GM19351 (cell line): ENCODE data around the gene RNF220.

Experiments
- ATAC-seq: cut with Tn5 transposase; IDR thresholded peaks from one replicate; pipeline ENCODE4 v1.9.1; 2021; ENCODE audit warnings: mild to moderate bottlenecking, moderate library complexity; ENCODE audit not compliant: unreplicated experiment

RNF220 gene

GRCh38 chr1:44576456-44577150 is 171.5 kb downstream of the RNF220 start:
- ATAC-seq, result no peak

DNA sequence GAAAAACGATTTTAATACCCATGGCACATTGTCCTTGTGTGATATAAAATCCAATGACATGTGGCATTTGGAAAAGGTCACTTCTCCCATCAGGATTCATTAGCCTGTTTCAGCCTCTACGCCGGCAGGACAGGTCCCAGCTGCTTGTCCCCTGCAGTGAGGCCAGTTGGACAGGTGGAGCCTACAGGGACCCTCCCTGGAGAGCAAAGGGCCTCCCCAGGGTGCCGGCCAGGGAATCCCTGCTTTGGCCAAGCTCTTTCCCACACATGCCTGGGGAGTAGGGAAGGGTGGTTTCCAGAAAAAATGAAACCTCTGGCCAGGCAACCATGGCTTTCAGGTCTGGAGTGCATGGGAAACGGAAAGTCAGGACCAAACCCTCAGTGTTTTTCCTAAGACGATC is 176.2 kb downstream of the RNF220 start:
- ATAC-seq, result no peak

GRCh38 chr1:44584167-44584566 is 179.1 kb downstream of the RNF220 start:
- ATAC-seq, result no peak

DNA sequence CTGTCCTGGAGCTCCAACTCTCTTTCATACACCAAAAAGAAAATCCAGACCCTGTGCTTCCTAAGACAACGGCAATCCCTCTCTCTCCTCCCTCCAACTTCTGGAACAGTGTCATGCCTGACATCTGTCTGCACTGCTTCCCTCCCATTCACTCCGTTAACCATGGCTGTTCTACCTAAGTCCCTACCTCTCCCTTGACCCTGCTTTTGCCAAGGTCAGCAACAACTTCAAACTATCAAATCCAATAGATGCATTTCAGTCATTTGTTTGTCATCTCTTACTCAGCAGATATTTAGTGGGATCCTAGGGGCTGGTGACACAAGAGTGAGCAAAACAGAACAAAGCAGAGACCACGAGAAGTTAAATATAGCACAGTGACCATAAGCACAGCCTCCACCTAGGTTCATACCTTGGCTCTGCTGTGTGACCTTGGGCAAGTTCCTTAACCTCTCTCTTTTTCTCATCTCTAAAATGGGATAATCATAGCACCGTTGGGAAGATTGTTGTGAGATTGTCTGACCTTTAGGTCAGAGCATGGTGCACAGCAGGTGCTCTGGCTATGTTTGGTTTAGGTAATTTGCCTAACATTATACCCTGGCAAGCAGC is 180.4 kb downstream of the RNF220 start:
- ATAC-seq, result no peak

- no peak for ATAC-seq
These were observed 182.9 kb downstream of the RNF220 start for GRCh38 chr1:44587796-44588460.

GRCh38 chr1:44588551-44589210 is 183.6 kb downstream of the RNF220 start:
- no peak for ATAC-seq

- ATAC-seq, result no peak
These were observed 185.4 kb downstream of the RNF220 start for GRCh38 chr1:44590475-44590874.

- ATAC-seq, result no peak
These were observed 186.3 kb downstream of the RNF220 start for GRCh38 chr1:44591381-44591780.

DNA sequence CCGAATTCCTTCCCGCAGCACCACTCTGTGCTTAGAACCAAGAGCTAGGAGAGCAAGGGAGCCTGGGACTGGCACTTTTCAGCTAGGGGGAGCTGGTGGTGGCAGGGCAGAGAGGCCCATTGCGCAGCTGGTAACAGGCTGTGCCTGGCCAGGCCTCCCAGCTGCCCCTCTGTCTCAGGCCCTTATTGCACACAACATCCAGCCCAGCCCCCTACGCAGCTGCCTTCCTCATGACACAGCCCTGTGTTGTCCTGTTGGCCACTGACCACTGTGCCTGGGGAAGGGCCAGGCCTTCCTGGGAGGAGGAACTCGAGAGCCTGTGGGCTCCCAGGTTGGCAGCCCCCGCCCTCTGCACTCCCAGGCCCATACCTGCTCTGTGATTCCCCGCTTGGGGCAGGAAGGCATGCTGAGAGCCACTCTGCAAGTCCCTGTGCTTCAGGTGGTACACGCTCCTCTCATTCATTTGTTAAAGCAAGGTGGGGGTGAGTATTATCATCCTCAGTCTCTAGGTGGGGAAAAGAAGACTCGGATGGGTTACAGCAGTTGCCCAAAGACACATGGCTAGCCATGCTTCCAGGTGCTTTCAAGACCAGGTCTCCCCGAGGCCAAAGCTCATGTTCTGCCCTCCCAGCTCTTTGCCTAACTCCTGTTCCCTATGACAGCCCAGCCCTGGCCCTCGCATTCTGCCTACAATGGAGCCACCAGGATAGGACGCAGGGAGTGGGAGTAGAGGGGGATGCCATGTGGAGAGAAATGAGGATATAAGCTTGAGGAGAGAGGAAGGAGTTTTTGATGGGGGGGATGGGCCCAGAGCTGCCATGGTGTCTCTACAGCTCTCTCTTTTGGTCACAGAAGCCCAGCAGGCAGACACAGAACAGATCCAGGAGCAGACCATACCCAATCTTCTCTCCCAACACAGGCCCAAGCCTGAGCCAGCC is 187.4 kb downstream of the RNF220 start:
- no peak for ATAC-seq

- no peak for ATAC-seq
These were observed 189.3 kb downstream of the RNF220 start for GRCh38 chr1:44594353-44594752.

DNA sequence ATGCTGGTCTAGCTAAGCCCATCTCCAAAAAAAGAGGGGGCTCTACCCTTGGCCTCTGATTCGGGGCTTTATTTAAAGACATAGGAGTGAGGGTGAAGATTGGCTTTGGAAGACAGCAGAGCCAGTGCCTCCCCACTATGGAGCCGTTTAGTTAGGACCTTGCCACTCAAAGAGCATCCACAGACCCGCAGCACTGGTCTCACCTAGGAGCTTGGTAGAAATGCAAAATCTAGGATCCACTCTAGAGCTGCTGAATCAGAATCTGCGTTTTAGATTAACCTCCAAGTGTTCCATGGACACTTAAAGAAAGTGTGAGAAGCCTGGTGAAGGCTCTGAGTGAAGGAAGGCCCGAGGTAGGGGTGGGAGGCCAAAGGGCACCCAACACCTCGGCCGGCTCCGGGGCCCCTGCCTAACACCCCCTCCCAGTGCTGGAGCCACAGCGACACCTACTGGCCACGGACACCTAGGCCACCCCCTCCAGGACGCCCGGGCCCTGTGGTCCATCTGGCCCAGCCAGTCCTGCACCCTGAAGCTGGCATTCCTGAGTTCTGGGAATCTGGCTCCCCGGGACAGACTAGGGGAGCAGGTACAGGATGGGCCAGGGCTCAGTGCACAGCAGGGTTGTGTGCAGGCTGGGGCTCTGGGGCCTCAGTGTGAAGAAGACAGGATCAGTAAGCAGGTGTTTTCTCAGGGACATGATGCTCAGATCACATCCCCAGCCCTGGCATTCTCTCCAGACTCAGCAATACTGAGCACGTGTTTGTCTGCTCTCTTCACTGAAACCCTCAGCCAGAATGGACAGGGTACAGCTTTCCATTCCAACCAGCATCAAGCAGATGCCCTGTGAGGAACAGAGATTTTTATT is 190.0 kb downstream of the RNF220 start:
- ATAC-seq, result no peak

GRCh38 chr1:44596511-44596910 is 191.5 kb downstream of the RNF220 start:
- no peak for ATAC-seq

- no peak for ATAC-seq
These were observed 193.1 kb downstream of the RNF220 start for GRCh38 chr1:44598167-44598566.

DNA sequence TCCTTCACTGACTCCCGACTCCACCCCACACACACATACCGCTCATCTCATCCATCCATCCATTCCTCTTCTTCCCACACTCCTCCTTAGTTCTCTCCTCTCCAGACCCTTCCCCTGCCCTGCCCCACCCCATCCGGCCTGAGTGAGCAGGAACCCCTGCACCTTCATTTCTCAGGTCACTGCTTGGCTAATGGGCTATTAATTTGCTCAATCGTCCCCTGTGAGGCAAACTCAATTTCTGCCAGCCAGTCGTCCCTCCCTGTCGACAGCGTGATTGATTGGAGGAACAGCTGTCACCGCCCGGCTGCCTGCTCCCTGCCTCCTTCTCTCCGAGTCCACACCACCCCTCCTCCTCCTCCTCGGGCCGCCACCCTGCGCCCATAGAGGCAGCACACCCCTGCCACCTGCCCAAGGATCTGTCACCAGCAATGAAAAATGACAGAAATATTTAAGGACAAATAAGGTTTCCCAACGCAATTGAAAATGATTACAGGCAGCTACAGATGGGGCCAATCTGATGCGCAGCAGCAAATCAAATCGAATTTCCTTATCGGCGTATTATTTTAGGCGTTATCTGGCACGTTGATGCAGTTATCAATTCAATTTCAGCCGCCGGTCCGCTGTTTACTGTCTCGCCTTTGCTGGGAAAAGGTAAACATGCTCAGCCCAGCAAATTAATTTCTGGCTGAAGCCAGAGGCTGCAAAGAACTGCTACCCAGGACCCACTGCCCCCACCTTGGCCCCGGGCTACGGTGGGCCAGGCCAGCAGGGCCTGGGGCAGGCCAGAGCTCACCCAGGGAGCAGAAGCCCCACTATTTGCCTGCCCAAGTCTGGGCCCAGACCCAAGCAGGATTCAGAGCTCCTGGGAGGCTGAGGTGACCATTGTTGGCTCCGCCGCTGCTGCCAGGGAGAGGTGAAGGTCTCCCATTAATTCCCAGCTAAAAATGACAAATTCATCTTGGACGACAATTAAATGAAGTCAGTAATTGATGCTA is 197.9 kb downstream of the RNF220 start:
- ATAC-seq, result no peak

DNA sequence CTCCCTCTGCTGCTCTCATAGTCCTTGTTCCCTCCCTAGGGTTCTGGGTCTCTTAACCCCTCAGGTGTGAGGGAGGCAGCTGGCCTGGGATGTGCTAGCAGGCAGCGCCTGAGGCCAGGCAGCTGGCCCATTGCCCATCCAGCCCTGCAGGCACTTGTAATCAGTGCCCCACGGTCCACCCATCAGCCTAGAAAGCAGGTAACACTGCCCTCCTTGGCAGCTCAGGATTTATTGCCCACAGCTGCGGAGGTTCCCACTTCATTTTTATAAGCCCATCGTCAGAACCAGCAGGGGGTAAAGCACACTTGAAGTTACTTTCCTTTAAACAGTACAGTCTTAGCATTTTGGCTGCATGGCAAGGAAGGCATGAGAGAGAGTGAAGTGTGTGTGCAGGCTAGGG is 198.7 kb downstream of the RNF220 start:
- no peak for ATAC-seq

DNA sequence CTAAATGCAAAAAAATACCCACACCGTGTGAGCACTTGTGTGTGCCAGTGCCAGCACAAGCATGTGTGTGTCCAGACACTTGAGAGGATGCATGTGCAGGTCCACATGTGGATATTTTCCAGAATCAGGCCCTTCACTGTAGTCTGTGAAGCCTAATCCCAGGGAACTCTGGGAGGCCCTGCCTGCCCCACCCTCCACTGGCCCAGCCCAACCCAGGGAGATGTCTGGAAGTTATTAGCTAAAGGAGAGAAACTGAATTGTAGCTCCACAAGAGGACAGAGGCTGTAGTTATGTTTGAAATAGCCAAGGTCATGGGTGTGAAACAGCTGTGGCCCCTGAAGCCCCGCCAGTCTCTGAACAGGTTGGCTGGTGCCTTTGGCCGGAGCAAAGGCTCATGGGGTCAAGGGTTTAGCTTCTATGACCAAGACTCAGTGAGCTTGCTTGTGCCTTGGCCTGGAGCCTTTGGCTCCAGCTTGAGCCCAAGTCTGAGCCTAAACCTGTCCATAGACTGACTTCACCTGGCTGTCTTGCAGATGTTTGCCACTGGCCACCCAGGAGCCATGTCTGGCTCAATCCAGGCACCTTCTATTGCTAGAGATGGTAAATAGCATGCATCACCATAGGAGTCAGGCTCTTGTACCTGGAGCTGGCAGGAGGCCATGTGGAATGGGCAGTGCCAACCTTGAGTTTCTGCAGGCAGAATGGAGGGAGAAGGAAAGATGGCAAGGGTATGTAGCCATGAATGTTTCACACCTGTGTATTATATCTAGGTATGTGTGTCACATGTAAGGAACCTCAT is 199.3 kb downstream of the RNF220 start:
- no peak for ATAC-seq

DNA sequence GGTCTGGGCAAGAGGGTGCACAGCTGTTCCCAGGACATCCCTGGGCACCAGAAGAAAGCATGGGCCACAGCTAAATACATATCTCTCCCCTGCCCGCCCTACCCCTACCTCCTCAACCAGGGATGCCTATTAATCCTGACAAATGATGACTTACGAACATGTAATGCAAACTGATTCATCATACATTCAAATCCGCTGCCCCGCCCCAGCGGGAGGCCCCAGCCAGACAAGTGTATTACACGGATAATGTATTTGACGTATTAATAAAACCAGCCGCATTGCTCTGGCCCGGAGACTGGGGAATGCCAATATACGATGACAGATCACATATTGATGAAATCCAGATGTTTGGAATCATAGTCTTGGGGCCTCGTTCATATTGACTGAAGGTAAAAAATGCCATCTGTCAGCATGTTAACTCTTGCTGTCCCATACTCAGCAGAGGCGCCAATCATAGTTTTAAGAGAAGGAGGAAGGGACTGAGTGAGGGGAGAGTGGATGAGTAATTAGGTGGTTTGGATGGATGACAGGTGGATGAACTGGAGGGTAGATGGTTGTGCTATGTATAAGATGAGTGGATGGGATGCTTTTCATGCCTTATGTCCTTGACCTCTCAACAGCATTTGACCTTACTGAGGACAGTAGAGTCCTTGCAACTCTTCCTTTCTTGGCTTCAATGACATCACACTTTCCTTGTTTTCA is 201.0 kb downstream of the RNF220 start:
- no peak for ATAC-seq
